Hepatocyte (in vitro differentiated cells): ENCODE results near the gene ADORA3.

Source experiments
- EZH2 ChIP-seq: fragments of 200-600 bp; sonication (generic); IDR thresholded peaks from 2 replicates; pipeline ENCODE4 v1.6.1; 2016; ENCODE audit warnings: antibody characterized with exemption, mild to moderate bottlenecking, borderline replicate concordance
- TF ChIP-seq, protein P1 (sequence below): fragments of 200-600 bp; sonication (generic); IDR thresholded peaks from 2 replicates; pipeline ENCODE4 v1.5.1; 2016; ENCODE audit warnings: antibody characterized with exemption, mild to moderate bottlenecking; ENCODE audit not compliant: poor library complexity

DNA sequence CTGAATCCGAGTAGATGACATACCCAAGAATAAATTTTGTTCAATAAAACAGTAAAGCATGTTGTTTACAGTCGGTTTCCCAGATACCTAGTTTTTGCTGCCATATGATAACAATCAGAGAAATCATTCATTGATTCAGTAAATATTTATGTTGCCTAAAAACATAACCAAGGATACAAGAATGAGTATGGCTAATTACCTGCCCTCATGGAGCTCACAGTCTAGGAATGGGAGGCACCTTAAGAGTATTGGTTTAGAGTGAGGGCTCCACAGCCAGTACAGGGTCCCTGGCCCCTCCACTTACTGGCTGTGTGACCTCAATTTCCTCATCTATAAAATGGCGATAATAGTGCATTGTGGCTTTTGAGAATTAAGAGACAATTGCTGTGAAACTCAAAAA lies 53.2 kb downstream of the ADORA3 start:
- TF ChIP-seq, protein P1, sequence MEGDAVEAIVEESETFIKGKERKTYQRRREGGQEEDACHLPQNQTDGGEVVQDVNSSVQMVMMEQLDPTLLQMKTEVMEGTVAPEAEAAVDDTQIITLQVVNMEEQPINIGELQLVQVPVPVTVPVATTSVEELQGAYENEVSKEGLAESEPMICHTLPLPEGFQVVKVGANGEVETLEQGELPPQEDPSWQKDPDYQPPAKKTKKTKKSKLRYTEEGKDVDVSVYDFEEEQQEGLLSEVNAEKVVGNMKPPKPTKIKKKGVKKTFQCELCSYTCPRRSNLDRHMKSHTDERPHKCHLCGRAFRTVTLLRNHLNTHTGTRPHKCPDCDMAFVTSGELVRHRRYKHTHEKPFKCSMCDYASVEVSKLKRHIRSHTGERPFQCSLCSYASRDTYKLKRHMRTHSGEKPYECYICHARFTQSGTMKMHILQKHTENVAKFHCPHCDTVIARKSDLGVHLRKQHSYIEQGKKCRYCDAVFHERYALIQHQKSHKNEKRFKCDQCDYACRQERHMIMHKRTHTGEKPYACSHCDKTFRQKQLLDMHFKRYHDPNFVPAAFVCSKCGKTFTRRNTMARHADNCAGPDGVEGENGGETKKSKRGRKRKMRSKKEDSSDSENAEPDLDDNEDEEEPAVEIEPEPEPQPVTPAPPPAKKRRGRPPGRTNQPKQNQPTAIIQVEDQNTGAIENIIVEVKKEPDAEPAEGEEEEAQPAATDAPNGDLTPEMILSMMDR = no peak
- TF ChIP-seq EZH2 = no peak
